Nephron (organoid): ENCODE measurements around the gene CIITA.

Experiments
- H3K27ac Mint-ChIP-seq, 3 experiments: 2 replicates each; pipeline ENCODE4 v1.8.0; 2020; ENCODE audit warnings: mixed read lengths in 3 of 3, mild to moderate bottlenecking in 2 of 3, moderate library complexity in 1 of 3
- H3K27me3 Mint-ChIP-seq: 2 replicates; pipeline ENCODE4 v1.8.0; 2021; ENCODE audit warnings: low read depth, mild to moderate bottlenecking, moderate library complexity, mixed read lengths
- H3K36me3 Mint-ChIP-seq: 2 replicates; pipeline ENCODE4 v1.8.0; 2020; ENCODE audit warnings: low read depth, mixed read lengths
- H3K4me1 Mint-ChIP-seq: 2 replicates; pipeline ENCODE4 v1.8.0; 2020; ENCODE audit warnings: mixed read lengths
- H3K4me3 Mint-ChIP-seq, 3 experiments: 2 replicates each; pipeline ENCODE4 v1.8.0; 2020; ENCODE audit warnings: mild to moderate bottlenecking in 3 of 3, mixed read lengths in 3 of 3, moderate library complexity in 2 of 3
- H3K9me3 Mint-ChIP-seq: 2 replicates; pipeline ENCODE4 v1.8.0; 2020; ENCODE audit warnings: mixed read lengths
- TF ChIP-seq, protein P1 (sequence below), 3 experiments: fragments of 200-600 bp; sonication (generic); IDR thresholded peaks; one replicate each; pipeline ENCODE4 v1.5.0; 2021; ENCODE audit warnings: antibody characterized with exemption in 3 of 3; ENCODE audit not compliant: unreplicated experiment in 3 of 3

CIITA gene

DNA sequence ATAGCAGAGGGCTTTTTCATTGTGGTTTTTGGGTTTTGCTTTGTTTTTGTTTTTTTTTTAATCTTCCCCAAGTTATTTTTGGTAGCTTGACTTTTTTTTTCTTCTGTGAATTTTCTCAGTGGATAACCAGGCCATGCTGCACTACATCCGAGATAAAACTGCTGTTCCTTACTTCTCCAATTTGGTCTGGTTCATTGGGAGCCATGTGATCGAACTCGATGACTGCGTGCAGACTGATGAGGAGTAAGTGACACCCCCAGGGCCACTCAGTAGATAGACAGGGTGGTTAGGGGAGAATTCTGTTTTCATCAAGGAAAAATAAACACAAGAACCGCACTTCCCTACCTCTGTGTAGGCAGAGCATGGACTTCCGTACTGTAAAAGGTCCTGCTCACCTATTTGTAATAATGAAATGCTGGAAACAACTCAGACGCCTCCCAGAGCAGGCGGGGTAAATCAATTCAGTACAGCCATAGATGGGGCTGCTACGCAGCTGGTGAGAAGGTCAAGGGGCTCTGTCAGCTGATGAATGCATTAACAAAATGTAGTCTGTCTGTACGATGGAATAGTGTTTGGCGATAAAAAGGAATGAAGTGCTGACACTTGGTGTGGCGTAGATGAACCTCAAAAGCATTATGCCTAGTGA is 95.9 kb downstream of the CIITA start:
- peaks cover 33% of the 10 kb centered on the region for H3K36me3 Mint-ChIP-seq
- no peaks in the 10 kb centered on the region for H3K9me3 Mint-ChIP-seq
- TF ChIP-seq, protein P1, sequence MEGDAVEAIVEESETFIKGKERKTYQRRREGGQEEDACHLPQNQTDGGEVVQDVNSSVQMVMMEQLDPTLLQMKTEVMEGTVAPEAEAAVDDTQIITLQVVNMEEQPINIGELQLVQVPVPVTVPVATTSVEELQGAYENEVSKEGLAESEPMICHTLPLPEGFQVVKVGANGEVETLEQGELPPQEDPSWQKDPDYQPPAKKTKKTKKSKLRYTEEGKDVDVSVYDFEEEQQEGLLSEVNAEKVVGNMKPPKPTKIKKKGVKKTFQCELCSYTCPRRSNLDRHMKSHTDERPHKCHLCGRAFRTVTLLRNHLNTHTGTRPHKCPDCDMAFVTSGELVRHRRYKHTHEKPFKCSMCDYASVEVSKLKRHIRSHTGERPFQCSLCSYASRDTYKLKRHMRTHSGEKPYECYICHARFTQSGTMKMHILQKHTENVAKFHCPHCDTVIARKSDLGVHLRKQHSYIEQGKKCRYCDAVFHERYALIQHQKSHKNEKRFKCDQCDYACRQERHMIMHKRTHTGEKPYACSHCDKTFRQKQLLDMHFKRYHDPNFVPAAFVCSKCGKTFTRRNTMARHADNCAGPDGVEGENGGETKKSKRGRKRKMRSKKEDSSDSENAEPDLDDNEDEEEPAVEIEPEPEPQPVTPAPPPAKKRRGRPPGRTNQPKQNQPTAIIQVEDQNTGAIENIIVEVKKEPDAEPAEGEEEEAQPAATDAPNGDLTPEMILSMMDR (IDR thresholded peaks at IDR 0.05; ENCODE audit: unreplicated experiment in 3 of 3) = no peak
- H3K27me3 Mint-ChIP-seq = peaks cover 3% of the 10 kb centered on the region
- peak overlapping the region in 2 of 3 experiments; percentile 8 to 33 for H3K27ac Mint-ChIP-seq
- peaks cover 38% of the 10 kb centered on the region for H3K4me1 Mint-ChIP-seq
- no peak overlapping the region for H3K4me3 Mint-ChIP-seq

DNA sequence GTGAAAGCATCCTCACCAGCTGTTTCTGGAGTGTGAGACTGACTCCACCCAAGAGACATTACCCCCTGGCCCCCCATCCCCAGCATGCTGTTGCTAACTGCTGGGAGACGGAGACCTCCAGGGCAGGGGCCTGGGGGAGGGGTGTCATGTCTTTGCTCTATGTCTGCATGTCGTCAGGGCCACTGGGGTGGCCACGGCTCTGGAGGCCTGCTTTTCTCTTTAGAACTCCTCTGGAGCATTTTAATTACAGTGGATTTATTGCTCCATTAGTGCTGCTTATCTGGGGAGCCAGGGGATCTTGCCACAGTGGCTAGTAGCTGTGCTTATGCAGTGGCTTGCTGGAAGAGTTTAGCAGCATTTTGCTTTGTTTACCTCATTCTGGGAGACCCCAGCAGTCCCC is 99.6 kb downstream of the CIITA start:
- Mint-ChIP-seq H3K4me1 (peaks cover 63% of the 10 kb centered on the region), H3K9me3 (no peaks in the 10 kb centered on the region), H3K4me3 (no peak overlapping the region), H3K27me3 (peaks cover 3% of the 10 kb centered on the region), H3K27ac (peak overlapping the region; percentile 65 to 81 (median 67)), H3K36me3 (peaks cover 47% of the 10 kb centered on the region)
- TF ChIP-seq, protein P1 (IDR thresholded peaks at IDR 0.05; ENCODE audit: unreplicated experiment in 3 of 3) = no peak

DNA sequence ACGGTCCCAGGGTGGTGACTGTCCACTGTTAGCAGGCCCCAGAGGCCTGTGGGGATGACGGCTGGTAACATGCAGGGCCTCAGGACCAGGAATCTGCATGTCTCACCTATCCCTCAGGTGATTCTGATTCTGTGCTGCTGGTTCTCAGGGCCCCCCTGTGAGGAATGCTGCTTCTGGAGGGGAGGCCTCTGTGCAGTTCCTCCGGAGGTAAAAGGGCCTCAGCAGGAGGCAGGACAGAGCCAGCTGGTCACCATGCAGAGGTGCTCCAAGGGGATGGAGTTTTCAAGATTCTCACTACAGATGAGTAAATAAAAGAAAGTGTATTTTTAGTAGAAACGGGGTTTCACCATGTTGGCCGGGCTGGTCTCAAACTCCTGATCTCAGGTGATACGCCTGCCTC is 101.1 kb downstream of the CIITA start:
- peak overlapping the region; percentile 67 to 80 (median 71) for H3K27ac Mint-ChIP-seq
- TF ChIP-seq, protein P1 (IDR thresholded peaks at IDR 0.05; ENCODE audit: unreplicated experiment in 3 of 3) = no peak
- H3K4me3 Mint-ChIP-seq = no peak overlapping the region
- peaks cover 3% of the 10 kb centered on the region for H3K27me3 Mint-ChIP-seq
- H3K4me1 Mint-ChIP-seq = peaks cover 62% of the 10 kb centered on the region
- H3K36me3 Mint-ChIP-seq = peaks cover 47% of the 10 kb centered on the region
- no peaks in the 10 kb centered on the region for H3K9me3 Mint-ChIP-seq

DNA sequence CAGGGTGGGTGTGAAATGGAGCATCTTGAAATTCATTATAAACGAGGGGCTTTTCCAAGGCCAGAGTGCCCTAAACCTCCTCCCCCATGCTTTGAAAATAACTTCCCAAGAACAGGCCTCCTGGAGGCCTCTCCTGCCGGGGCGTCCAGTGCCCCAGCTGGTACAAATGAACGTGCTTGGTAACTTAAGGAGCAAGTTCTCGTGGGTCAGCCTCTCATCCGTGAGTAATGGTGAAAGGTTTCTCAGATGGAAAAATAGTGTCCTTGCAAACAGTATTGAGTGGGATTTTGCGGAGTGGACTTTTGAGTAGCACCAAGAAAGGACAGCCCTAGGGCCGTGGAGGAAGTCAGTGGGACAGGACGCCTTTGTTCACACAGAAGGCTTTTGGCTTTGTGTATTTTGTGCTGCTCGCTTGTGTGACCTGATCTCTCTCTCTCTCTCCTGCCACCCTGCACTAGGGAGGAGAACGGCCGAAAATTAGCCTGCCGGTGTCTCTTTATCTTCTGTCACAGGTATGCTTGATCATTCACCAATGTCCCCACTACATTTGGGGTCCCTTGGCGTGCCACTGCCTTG is 102.0 kb downstream of the CIITA start:
- H3K9me3 Mint-ChIP-seq = no peaks in the 10 kb centered on the region
- H3K27ac Mint-ChIP-seq = peak overlapping the region; percentile 67 to 80 (median 71)
- TF ChIP-seq, protein P1 (IDR thresholded peaks at IDR 0.05; ENCODE audit: unreplicated experiment in 3 of 3) = no peak
- peaks cover 67% of the 10 kb centered on the region for H3K4me1 Mint-ChIP-seq
- H3K4me3 Mint-ChIP-seq = peak overlapping the region in 1 of 3 experiments; percentile 26
- H3K27me3 Mint-ChIP-seq = peaks cover 3% of the 10 kb centered on the region
- peaks cover 50% of the 10 kb centered on the region for H3K36me3 Mint-ChIP-seq

DNA sequence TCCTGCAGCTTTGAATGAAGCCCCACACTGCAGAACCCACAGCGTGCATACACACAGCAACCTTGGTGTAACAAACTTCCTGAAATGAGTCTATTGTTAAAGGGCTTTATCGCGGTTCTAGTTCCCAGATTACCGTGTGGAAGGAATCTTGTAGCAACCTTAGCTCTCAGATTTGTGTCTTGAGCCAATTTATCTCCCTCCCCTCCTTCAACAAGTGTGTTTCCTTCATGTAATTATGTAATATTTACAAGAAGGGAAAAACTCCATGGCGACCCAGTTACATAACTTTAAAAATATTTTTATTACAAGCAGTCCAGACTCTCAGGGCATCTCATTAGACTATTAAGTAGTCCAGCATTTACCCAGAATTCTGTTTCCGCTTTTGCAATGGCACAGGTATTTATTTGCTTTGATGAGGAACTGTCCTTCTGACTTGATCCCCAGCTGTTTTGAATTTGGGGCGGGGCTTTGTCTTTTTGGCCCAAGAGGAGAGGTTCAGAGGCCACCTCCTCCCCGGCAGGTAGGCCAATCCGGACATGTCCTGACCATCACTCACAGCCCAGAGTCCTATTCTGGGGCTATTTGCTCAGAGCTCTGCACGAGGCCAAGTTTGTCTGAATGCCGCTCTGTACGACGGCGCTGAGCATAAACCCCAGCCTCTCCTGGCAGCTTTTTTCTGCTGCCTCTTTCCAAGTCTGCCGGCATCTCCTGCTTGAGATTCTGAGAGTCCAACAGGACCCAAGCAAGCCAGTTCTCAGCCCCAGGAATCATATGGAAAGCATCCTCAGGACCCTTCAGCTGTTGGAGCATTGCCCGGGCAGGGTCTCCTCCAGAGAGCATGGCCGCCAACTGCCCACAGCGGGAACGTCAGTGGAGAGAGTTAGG is 103.0 kb downstream of the CIITA start:
- Mint-ChIP-seq H3K27ac (peak overlapping the region; percentile 55 to 80 (median 67)), H3K36me3 (peaks cover 50% of the 10 kb centered on the region), H3K4me3 (no peak overlapping the region), H3K9me3 (no peaks in the 10 kb centered on the region), H3K4me1 (peaks cover 75% of the 10 kb centered on the region), H3K27me3 (peaks cover 3% of the 10 kb centered on the region)
- TF ChIP-seq, protein P1 (IDR thresholded peaks at IDR 0.05; ENCODE audit: unreplicated experiment in 3 of 3) = no peak
